H9 (cell line): ENCODE data around the gene MAJIN. TPM values are rescaled to one million over a fixed set of nuclear protein-coding genes. Genes with fewer than 3 reads are reported as not detected.

ENCODE experiments used
- DNase-seq: peaks from one replicate; pipeline ENCODE4 v3.0.0-alpha.2; 2017
- H2AFZ ChIP-seq: one replicate; pipeline ENCODE4 v1.6.1; 2013; ENCODE audit warnings: mild to moderate bottlenecking, low read length, control low read depth, moderate library complexity
- H2AK5ac ChIP-seq: 2 replicates; pipeline ENCODE4 v1.6.1; 2013; ENCODE audit warnings: low read length, control low read depth, mixed read lengths; ENCODE audit not compliant: insufficient read length
- H2BK120ac ChIP-seq: one replicate; pipeline ENCODE4 v1.6.1; 2013; ENCODE audit warnings: low read depth, mild to moderate bottlenecking, low read length, control low read depth, inconsistent platforms; ENCODE audit not compliant: poor library complexity, severe bottlenecking
- H2BK12ac ChIP-seq: 2 replicates; pipeline ENCODE4 v1.6.1; 2013; ENCODE audit warnings: low read length, control low read depth, mixed read lengths, low read depth; ENCODE audit not compliant: insufficient read length
- H2BK15ac ChIP-seq: 2 replicates; pipeline ENCODE4 v1.6.1; 2013; ENCODE audit warnings: low read depth, low read length, control low read depth
- H2BK20ac ChIP-seq: one replicate; pipeline ENCODE4 v1.6.1; 2013; ENCODE audit warnings: low read depth, mild to moderate bottlenecking, low read length, control low read depth, inconsistent platforms; ENCODE audit not compliant: poor library complexity, severe bottlenecking
- H2BK5ac ChIP-seq: 2 replicates; pipeline ENCODE4 v1.6.1; 2013; ENCODE audit warnings: low read length, control low read depth, mixed read lengths; ENCODE audit not compliant: insufficient read length
- H3K14ac ChIP-seq: 2 replicates; pipeline ENCODE4 v1.6.1; 2013; ENCODE audit warnings: low read length, control low read depth; ENCODE audit not compliant: insufficient read depth
- H3K18ac ChIP-seq: 2 replicates; pipeline ENCODE4 v1.6.1; 2013; ENCODE audit warnings: low read depth, mild to moderate bottlenecking, mixed read lengths, low read length, control low read depth; ENCODE audit not compliant: insufficient read length
- H3K23ac ChIP-seq: 2 replicates; pipeline ENCODE4 v1.6.1; 2013; ENCODE audit warnings: low read length, control low read depth, mixed read lengths, low read depth; ENCODE audit not compliant: insufficient read length
- H3K23me2 ChIP-seq: 2 replicates; pipeline ENCODE4 v1.6.1; 2013; ENCODE audit warnings: low read depth, mild to moderate bottlenecking, mixed read lengths, low read length, control low read depth; ENCODE audit not compliant: insufficient read length, poor library complexity, severe bottlenecking
- H3K27ac ChIP-seq: 2 replicates; pipeline ENCODE4 v1.5.1; 2013; ENCODE audit warnings: low read length, control low read depth, mixed read lengths, low read depth; ENCODE audit not compliant: insufficient read length
- H3K27me3 ChIP-seq: 2 replicates; pipeline ENCODE4 v1.6.1; 2013; ENCODE audit warnings: low read length, control low read depth, inconsistent platforms; ENCODE audit not compliant: insufficient read depth
- H3K4ac ChIP-seq: 2 replicates; pipeline ENCODE4 v1.6.1; 2013; ENCODE audit warnings: low read depth, mild to moderate bottlenecking, control low read depth, inconsistent platforms, low read length, moderate library complexity
- H3K4me1 ChIP-seq: 2 replicates; pipeline ENCODE4 v1.6.1; 2013; ENCODE audit warnings: low read length, control low read depth, inconsistent platforms; ENCODE audit not compliant: insufficient read depth
- H3K4me2 ChIP-seq: 2 replicates; pipeline ENCODE4 v1.6.1; 2013; ENCODE audit warnings: low read length, control low read depth, mixed read lengths; ENCODE audit not compliant: insufficient read length, insufficient read depth
- H3K56ac ChIP-seq: 2 replicates; pipeline ENCODE4 v1.6.1; 2013; ENCODE audit warnings: low read depth, mild to moderate bottlenecking, mixed read lengths, low read length, control low read depth; ENCODE audit not compliant: insufficient read length
- H3K79me1 ChIP-seq: 2 replicates; pipeline ENCODE4 v1.6.1; 2013; ENCODE audit warnings: low read depth, mild to moderate bottlenecking, moderate library complexity, low read length, control low read depth, inconsistent platforms; ENCODE audit not compliant: insufficient read depth, poor library complexity, severe bottlenecking
- H3K79me2 ChIP-seq: 2 replicates; pipeline ENCODE4 v1.6.1; 2013; ENCODE audit warnings: low read length, control low read depth, inconsistent platforms; ENCODE audit not compliant: insufficient read depth
- H3K9ac ChIP-seq: 2 replicates; pipeline ENCODE4 v1.6.1; 2013; ENCODE audit warnings: low read length, control low read depth, mixed read lengths; ENCODE audit not compliant: insufficient read length; ENCODE audit errors: extremely low read depth
- H3K9me3 ChIP-seq: one replicate; pipeline ENCODE4 v1.6.1; 2013; ENCODE audit warnings: low read depth, low read length, inconsistent platforms; ENCODE audit not compliant: control insufficient read depth
- H3T11ph ChIP-seq: one replicate; pipeline ENCODE4 v1.6.1; 2013; ENCODE audit warnings: mild to moderate bottlenecking, low read length, control low read depth, inconsistent platforms
- H4K20me1 ChIP-seq: one replicate; pipeline ENCODE4 v1.6.1; 2013; ENCODE audit not compliant: control insufficient read depth, insufficient read length, insufficient read depth
- H4K5ac ChIP-seq: 2 replicates; pipeline ENCODE4 v1.6.1; 2013; ENCODE audit warnings: low read depth, mild to moderate bottlenecking, mixed read lengths, low read length, control low read depth; ENCODE audit not compliant: insufficient read length
- H4K8ac ChIP-seq: replicated peaks from 2 replicates; pipeline ENCODE4 v1.6.1; 2013; ENCODE audit warnings: low read length, control low read depth, mixed read lengths, low read depth; ENCODE audit not compliant: insufficient read length
- H4K91ac ChIP-seq: 2 replicates; pipeline ENCODE4 v1.6.1; 2013; ENCODE audit warnings: low read depth, mild to moderate bottlenecking, moderate library complexity, mixed read lengths, low read length, control low read depth; ENCODE audit not compliant: insufficient read length
- H3K27ac Mint-ChIP-seq, 3 experiments: 2 replicates in 2 of 3; 3 replicates in 1 of 3; pipeline ENCODE4 v1.8.0; 2020 to 2021; ENCODE audit warnings: mixed read lengths in 3 of 3, mild to moderate bottlenecking in 1 of 3, moderate library complexity in 1 of 3
- H3K27me3 Mint-ChIP-seq: 2 replicates; pipeline ENCODE4 v1.8.0; 2021; ENCODE audit warnings: low read depth, mild to moderate bottlenecking, moderate library complexity, mixed read lengths
- H3K36me3 Mint-ChIP-seq, 3 experiments: 2 replicates in 2 of 3; 3 replicates in 1 of 3; pipeline ENCODE4 v1.8.0; 2020 to 2021; ENCODE audit warnings: low read depth in 3 of 3, mixed read lengths in 3 of 3; ENCODE audit not compliant: insufficient read depth in 1 of 3
- H3K4me1 Mint-ChIP-seq, 2 experiments: 2 replicates each; pipeline ENCODE4 v1.8.0; 2020; ENCODE audit warnings: mixed read lengths in 2 of 2
- H3K4me3 Mint-ChIP-seq, 2 experiments: 2 replicates in 1 of 2; 3 replicates in 1 of 2; pipeline ENCODE4 v1.8.0; 2020 to 2021; ENCODE audit warnings: mild to moderate bottlenecking in 2 of 2, mixed read lengths in 2 of 2, moderate library complexity in 1 of 2
- H3K9me3 Mint-ChIP-seq, 2 experiments: 2 replicates in 1 of 2; 3 replicates in 1 of 2; pipeline ENCODE4 v1.8.0; 2020; ENCODE audit warnings: mild to moderate bottlenecking in 2 of 2, mixed read lengths in 2 of 2, moderate library complexity in 1 of 2
- WGBS: extraction: QIAGEN DNeasy Blood & Tissue Kit; methylation state at CpG from one replicate; pipeline ENCODE4 v1.1.7; 2013; ENCODE audit warnings: missing lambda C conversion rate, low lambda C conversion rate, mixed read lengths; ENCODE audit not compliant: insufficient read length; ENCODE audit errors: extremely low coverage; 5-methylcytosine and 5-hydroxymethylcytosine counted together
- total RNA-seq: library from RNA; stranded (reverse); gene quantifications from 2 replicates; pipeline ENCODE4 v1.2.1, GENCODE V29; 2021
- TF ChIP-seq, protein P1 (sequence below): fragments of 200-600 bp; sonication (generic); conservative IDR thresholded peaks from 3 replicates; pipeline ENCODE4 v1.8.0; 2021; ENCODE audit warnings: antibody characterized with exemption, mild to moderate bottlenecking

Gene MAJIN
- total RNA-seq, 1 experiment from 2014 or later = not detected

DNA sequence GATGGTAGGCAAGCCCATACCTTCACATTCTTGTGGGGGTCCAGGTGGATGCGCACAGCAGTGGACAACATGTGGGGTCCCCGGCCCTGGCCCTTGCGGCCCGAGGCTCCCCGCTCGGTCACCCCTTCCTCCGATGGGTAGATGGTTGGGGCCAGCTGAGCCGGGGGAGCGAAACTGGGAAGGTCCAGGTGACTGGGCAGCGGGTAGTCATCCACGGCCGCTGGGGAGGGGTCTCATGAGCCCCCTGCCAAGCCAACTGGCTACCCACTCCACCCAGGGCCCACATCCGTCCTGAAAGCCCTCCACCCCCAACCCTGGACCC is 65.6 kb downstream of the MAJIN start:
- no peaks in the 10 kb centered on the region for H3K9me3 ChIP-seq
- TF ChIP-seq, protein P1, sequence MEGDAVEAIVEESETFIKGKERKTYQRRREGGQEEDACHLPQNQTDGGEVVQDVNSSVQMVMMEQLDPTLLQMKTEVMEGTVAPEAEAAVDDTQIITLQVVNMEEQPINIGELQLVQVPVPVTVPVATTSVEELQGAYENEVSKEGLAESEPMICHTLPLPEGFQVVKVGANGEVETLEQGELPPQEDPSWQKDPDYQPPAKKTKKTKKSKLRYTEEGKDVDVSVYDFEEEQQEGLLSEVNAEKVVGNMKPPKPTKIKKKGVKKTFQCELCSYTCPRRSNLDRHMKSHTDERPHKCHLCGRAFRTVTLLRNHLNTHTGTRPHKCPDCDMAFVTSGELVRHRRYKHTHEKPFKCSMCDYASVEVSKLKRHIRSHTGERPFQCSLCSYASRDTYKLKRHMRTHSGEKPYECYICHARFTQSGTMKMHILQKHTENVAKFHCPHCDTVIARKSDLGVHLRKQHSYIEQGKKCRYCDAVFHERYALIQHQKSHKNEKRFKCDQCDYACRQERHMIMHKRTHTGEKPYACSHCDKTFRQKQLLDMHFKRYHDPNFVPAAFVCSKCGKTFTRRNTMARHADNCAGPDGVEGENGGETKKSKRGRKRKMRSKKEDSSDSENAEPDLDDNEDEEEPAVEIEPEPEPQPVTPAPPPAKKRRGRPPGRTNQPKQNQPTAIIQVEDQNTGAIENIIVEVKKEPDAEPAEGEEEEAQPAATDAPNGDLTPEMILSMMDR = no peak
- H3K9ac ChIP-seq = no peak overlapping the region

More for the DNA sequence above, 65.6 kb downstream of the MAJIN start:
- Histone ChIP-seq H3K56ac (no peak overlapping the region), H3T11ph (no peak overlapping the region), H2BK12ac (no peak overlapping the region), H3K4ac (no peak overlapping the region), H4K20me1 (no peaks in the 10 kb centered on the region), H2AK5ac (no peak overlapping the region), H3K79me2 (no peaks in the 10 kb centered on the region), H2AFZ (no peak overlapping the region), H3K4me1 (no peaks in the 10 kb centered on the region), H3K14ac (no peak overlapping the region), H4K8ac (no peak overlapping the region), H4K91ac (no peak overlapping the region), H4K5ac (no peak overlapping the region), H3K27me3 (no peaks in the 10 kb centered on the region), H3K18ac (no peak overlapping the region), H2BK20ac (no peak overlapping the region), H3K27ac (no peak overlapping the region), H3K4me2 (no peak overlapping the region), H2BK5ac (no peak overlapping the region), H3K79me1 (no peaks in the 10 kb centered on the region), H2BK120ac (no peak overlapping the region), H3K23ac (no peak overlapping the region), H2BK15ac (no peak overlapping the region), H3K23me2 (no peaks in the 10 kb centered on the region)
- Mint-ChIP-seq H3K4me3 (no peak overlapping the region), H3K27me3 (no peaks in the 10 kb centered on the region), H3K27ac (no peak overlapping the region), H3K36me3 (peaks cover 14 to 46% (median 42%) of the 10 kb centered on the region in 3 experiments; a peak in 6 of 7 replicates), H3K4me1 (no peaks in the 10 kb centered on the region), H3K9me3 (no peaks in the 10 kb centered on the region)
- no peak for DNase-seq
- WGBS = no CpG with 5 or more reads among the region's 13 CpGs
